ENCODE results near the gene EFCAB11. TPM values are rescaled to one million over a fixed set of nuclear protein-coding genes. Genes with fewer than 3 reads are reported as not detected.

Gene EFCAB11
- total RNA-seq, 1 experiment from 2014 or later = 10.6 TPM

DNA sequence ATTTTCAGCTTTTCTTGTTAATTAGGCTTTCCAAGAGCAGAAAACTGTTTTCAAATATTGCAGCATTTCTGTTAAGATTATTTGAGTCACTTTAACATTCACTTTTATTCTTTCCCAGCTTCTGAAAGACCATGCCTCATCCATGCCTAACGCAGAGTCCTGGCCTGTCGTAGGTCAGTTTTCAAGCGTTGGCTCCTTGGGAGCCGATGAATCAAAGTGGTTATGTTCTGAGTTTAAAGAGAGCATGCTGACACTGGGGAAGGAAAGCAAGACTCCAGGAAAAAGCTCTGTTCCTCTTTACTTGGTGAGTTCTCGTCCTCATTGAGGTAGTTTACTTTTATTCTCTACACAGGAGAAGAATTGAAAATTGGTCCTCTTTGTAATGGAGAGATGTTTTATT is 34.3 kb upstream of the EFCAB11 start:
- H3K9me3 Mint-ChIP-seq (ENCODE audit: unreplicated experiment) = no peaks in the 10 kb centered on the region
- H3K4me3 Mint-ChIP-seq (ENCODE audit: unreplicated experiment) = no peak overlapping the region
- no peak for DNase-seq (ENCODE audit: unreplicated experiment)
- no peaks in the 10 kb centered on the region for H3K27me3 Mint-ChIP-seq (ENCODE audit: insufficient read depth, unreplicated experiment)
- no peak overlapping the region for H3K27ac Mint-ChIP-seq (ENCODE audit: low read depth, unreplicated experiment)
- peaks cover 42% of the 10 kb centered on the region for H3K36me3 Mint-ChIP-seq (ENCODE audit: insufficient read depth, unreplicated experiment)
- intact Hi-C loops (cut with micrococcal nuclease) = no loop called here
- no TSS peak for BruUV-seq (replicated peaks)
- POLR2A ChIA-PET = interaction anchor here (0.6 kb wide), 1 partner anchor 1195 kb away, joined by 3 read pairs; no protein-coding TSS in a partner anchor
- no peaks in the 10 kb centered on the region for H3K4me1 Mint-ChIP-seq (ENCODE audit: insufficient read depth, unreplicated experiment)
- CTCF ChIA-PET = interaction anchor here (8.3 kb wide), 1 partner anchor 16 kb away, joined by 75 read pairs; no protein-coding TSS in a partner anchor
- TF ChIP-seq, protein P1, sequence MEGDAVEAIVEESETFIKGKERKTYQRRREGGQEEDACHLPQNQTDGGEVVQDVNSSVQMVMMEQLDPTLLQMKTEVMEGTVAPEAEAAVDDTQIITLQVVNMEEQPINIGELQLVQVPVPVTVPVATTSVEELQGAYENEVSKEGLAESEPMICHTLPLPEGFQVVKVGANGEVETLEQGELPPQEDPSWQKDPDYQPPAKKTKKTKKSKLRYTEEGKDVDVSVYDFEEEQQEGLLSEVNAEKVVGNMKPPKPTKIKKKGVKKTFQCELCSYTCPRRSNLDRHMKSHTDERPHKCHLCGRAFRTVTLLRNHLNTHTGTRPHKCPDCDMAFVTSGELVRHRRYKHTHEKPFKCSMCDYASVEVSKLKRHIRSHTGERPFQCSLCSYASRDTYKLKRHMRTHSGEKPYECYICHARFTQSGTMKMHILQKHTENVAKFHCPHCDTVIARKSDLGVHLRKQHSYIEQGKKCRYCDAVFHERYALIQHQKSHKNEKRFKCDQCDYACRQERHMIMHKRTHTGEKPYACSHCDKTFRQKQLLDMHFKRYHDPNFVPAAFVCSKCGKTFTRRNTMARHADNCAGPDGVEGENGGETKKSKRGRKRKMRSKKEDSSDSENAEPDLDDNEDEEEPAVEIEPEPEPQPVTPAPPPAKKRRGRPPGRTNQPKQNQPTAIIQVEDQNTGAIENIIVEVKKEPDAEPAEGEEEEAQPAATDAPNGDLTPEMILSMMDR (IDR thresholded peaks at IDR 0.05; ENCODE audit: unreplicated experiment) = no peak

DNA sequence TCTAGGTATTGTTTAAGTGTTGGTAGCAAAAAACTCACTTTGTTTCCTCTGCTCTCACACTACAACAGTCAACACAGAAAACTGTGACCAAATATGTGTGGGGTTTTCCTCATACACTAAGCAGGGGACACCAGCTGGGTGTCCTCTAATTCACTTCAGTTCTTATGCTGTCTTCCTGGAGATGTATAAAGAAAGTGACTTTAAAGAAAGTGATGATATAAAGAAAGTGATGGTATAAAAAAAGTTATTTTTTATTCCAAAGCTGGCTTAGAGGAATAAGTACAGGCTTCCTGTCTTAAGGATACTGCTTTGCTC is 32.6 kb upstream of the EFCAB11 start:
- Mint-ChIP-seq H3K9me3 (ENCODE audit: unreplicated experiment) (no peaks in the 10 kb centered on the region), H3K4me3 (ENCODE audit: unreplicated experiment) (no peak overlapping the region), H3K36me3 (ENCODE audit: insufficient read depth, unreplicated experiment) (peaks cover 49% of the 10 kb centered on the region), H3K4me1 (ENCODE audit: insufficient read depth, unreplicated experiment) (no peaks in the 10 kb centered on the region), H3K27ac (ENCODE audit: low read depth, unreplicated experiment) (no peak overlapping the region), H3K27me3 (ENCODE audit: insufficient read depth, unreplicated experiment) (no peaks in the 10 kb centered on the region)
- BruUV-seq (replicated peaks) = no TSS peak
- ChIA-PET POLR2A (no interaction called here), CTCF (interaction anchor here (2.0 to 8.3 kb wide), 2 partner anchors 11 to 15 kb away, joined by 4 to 75 read pairs; no protein-coding TSS in a partner anchor)
- intact Hi-C loops (cut with micrococcal nuclease) = no loop called here
- TF ChIP-seq, protein P1 (IDR thresholded peaks at IDR 0.05; ENCODE audit: unreplicated experiment) = no peak
- DNase-seq (ENCODE audit: unreplicated experiment) = no peak

DNA sequence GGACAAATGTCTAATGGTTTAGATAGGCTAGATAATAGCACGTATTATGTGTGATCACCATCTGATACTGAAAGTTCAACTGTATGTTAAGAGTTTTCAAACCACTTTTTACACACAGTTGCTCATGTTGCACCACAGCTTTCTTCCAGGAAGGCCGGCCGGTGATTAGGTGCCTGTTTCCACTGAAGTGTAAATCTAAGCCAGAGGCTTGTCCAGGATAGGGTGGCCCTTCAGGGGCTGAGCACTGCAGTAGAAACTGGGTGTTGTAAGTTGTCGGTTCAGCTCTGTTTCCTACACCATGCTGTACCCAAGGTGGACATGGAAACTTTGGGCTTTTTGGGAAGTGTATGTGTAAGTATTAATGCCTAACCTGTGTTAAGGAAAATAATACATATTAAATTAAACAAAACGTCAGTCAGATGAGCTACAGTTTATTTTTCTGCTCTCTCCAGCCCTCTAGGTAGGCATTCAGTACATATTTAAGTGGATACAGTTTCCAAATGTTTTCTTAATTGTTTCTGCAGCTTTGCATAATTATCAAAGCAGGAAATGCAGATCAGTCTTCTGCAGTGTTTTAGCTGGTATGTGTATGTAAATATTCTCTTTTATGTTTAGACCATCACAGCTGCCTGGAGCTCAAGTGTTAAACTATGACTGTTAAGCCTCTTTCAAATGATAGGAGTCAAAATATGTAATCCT is 32.1 kb upstream of the EFCAB11 start:
- Mint-ChIP-seq H3K27me3 (ENCODE audit: insufficient read depth, unreplicated experiment) (no peaks in the 10 kb centered on the region), H3K4me3 (ENCODE audit: unreplicated experiment) (no peak overlapping the region), H3K27ac (ENCODE audit: low read depth, unreplicated experiment) (no peak overlapping the region), H3K9me3 (ENCODE audit: unreplicated experiment) (no peaks in the 10 kb centered on the region), H3K36me3 (ENCODE audit: insufficient read depth, unreplicated experiment) (peaks cover 49% of the 10 kb centered on the region), H3K4me1 (ENCODE audit: insufficient read depth, unreplicated experiment) (no peaks in the 10 kb centered on the region)
- TF ChIP-seq, protein P1 (IDR thresholded peaks at IDR 0.05; ENCODE audit: unreplicated experiment) = no peak
- CTCF ChIA-PET = interaction anchor here (2.0 to 8.3 kb wide), 2 partner anchors 10 to 14 kb away, joined by 4 to 75 read pairs; no protein-coding TSS in a partner anchor
- POLR2A ChIA-PET = no interaction called here
- no TSS peak for BruUV-seq (replicated peaks)
- intact Hi-C loops (cut with micrococcal nuclease) = no loop called here
- no peak for DNase-seq (ENCODE audit: unreplicated experiment)

DNA sequence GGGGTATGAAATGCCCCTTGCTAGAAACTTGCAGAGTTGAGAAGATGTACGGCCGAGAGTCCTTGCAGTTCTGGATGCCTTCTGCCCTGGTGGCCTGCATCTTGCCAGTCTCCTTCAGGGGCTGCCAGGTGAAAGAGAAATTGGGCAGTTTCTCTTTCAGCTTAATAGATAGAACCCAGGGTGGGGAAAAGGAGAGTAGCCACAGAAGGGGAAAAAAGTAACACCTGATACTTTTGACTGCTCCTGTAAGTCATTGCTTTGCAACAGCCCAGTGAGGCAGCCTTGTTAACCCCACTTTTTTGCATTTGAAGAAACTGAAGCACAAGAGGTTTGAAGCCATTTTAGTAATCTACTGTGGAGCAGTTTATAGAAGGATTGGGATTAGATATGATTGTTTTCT is 28.8 kb upstream of the EFCAB11 start:
- CTCF ChIA-PET = interaction anchor here (0.8 to 8.3 kb wide), 2 partner anchors 11 to 253 kb away, joined by 4 to 75 read pairs; no protein-coding TSS in a partner anchor
- peaks cover 37% of the 10 kb centered on the region for H3K36me3 Mint-ChIP-seq (ENCODE audit: insufficient read depth, unreplicated experiment)
- no peak for DNase-seq (ENCODE audit: unreplicated experiment)
- H3K27me3 Mint-ChIP-seq (ENCODE audit: insufficient read depth, unreplicated experiment) = no peaks in the 10 kb centered on the region
- intact Hi-C loops (cut with micrococcal nuclease) = no loop called here
- no peak overlapping the region for H3K27ac Mint-ChIP-seq (ENCODE audit: low read depth, unreplicated experiment)
- H3K9me3 Mint-ChIP-seq (ENCODE audit: unreplicated experiment) = no peaks in the 10 kb centered on the region
- H3K4me3 Mint-ChIP-seq (ENCODE audit: unreplicated experiment) = no peak overlapping the region
- POLR2A ChIA-PET = no interaction called here
- TF ChIP-seq, protein P1 (IDR thresholded peaks at IDR 0.05; ENCODE audit: unreplicated experiment) = no peak
- no peaks in the 10 kb centered on the region for H3K4me1 Mint-ChIP-seq (ENCODE audit: insufficient read depth, unreplicated experiment)
- BruUV-seq (replicated peaks) = no TSS peak
